ENCODE data around the gene ZNF530.

Gene ZNF530

GRCh38 chr19:57637379-57637778 lies 37.7 kb downstream of the ZNF530 start:
- H3K4me3 ChIP-seq (ENCODE audit: low read depth, low read length): no peak overlapping the region
- no peak for TF ChIP-seq CTCF (IDR thresholded peaks at IDR 0.05; ENCODE audit: borderline replicate concordance, insufficient read depth, low read depth, low read length)

DNA sequence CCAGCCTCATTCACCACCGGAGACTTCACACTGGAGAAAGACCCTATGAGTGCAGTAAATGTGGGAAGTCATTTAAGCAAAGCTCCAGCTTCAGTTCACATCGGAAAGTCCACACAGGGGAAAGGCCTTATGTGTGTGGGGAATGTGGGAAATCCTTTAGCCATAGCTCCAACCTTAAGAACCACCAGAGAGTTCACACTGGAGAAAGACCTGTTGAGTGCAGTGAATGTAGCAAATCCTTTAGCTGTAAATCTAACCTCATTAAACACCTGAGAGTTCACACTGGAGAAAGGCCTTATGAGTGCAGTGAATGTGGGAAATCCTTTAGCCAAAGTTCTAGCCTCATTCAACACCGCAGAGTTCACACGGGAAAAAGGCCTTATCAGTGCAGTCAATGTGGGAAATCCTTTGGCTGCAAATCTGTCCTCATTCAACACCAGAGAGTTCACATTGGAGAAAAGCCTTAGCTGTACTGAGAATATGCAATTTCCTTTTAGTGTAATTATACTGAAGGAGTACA lies 42.1 kb downstream of the ZNF530 start:
- no peak for TF ChIP-seq CTCF (IDR thresholded peaks at IDR 0.05; ENCODE audit: borderline replicate concordance, insufficient read depth, low read depth, low read length)
- no peak overlapping the region for H3K4me3 ChIP-seq (ENCODE audit: low read depth, low read length)

DNA sequence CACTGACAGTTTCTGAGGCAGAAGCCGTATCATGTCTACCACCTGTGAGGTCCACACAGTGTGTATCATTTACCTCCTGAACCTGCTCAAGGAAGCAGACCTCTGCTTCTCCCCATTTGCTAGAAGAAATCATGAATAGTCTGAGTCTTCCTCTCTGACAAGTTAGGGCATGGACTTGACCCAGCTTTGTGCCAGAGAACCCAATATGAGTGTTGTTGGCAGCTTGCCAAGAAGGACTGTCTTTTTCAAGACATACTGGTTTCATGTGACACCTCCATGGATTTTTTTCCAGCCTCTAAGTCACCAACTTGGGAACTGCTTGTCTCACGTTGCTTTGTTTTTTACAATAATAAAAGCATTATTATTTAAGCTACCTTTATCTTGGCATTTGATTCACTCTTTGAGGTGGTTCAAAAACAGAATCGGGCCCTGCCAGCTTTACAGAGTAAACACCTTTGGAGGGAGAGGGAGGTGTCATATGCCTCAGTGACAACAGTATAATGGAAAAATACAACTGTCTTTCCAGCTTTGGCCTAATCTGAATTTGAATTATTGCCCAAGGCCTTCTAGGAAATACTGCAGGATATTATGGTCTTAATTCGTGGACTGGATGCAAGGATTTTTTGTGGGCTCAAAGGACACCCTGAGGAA lies 42.8 kb downstream of the ZNF530 start:
- no peak overlapping the region for H3K4me3 ChIP-seq (ENCODE audit: low read depth, low read length)
- no peak for TF ChIP-seq CTCF (IDR thresholded peaks at IDR 0.05; ENCODE audit: borderline replicate concordance, insufficient read depth, low read depth, low read length)

- TF ChIP-seq CTCF (IDR thresholded peaks at IDR 0.05; ENCODE audit: borderline replicate concordance, insufficient read depth, low read depth, low read length): no peak
- H3K4me3 ChIP-seq (ENCODE audit: low read depth, low read length): no peak overlapping the region
These were observed 44.0 kb downstream of the ZNF530 start for GRCh38 chr19:57643734-57644133.

DNA sequence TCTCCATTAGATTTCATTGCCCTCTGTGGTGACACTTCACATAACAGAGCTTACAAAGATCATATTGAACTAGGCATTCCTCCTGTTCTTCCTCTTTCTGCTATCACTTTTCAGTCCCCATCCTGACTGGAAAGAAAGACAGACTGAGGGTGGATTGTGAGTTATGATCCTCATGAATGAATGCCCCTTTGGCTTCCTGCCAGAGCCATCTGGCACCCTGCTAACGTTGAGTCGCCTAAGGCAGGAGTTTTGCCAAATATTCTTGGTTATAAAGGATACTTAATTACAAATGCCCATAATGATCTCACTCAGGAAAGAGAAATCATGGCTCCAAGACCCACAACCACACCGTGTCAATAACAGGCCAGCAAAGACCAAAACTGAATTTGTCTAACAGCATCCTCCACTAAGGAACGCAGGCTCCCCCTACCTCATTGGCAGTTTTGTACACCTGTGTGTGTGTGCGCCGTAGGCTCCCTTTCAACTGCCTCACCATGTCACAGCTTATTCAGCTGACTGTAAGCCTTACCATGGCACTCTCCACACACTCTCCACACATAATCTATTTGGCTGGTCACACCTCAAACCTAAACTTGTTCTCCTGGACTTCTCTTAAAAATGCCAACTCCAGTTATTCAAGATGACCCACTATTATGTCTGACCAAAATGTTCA lies 48.8 kb downstream of the ZNF530 start:
- no peak overlapping the region for H3K4me3 ChIP-seq (ENCODE audit: low read depth, low read length)
- no peak for TF ChIP-seq CTCF (IDR thresholded peaks at IDR 0.05; ENCODE audit: borderline replicate concordance, insufficient read depth, low read depth, low read length)

GRCh38 chr19:57651654-57651996 lies 51.9 kb downstream of the ZNF530 start:
- no peak overlapping the region for H3K4me3 ChIP-seq (ENCODE audit: low read depth, low read length)
- TF ChIP-seq CTCF (IDR thresholded peaks at IDR 0.05; ENCODE audit: borderline replicate concordance, insufficient read depth, low read depth, low read length): no peak

DNA sequence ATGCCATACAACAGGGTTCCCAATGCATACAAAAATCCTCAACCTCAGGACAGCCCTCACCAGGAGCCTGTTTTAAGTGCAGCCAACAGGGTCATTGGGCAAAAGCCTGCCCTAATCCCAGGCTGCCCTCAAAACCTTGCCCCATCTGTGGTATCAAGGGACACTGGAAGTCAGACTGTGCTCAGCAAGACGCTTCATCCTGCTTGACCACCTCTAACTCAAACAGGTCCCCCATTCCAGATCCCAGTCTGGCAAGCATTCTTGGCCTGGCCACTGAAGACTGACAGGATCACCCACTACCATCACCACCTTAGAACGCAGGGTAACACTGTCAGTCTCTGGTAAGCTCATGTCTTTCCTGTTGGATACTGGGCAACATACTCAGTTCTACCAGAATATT lies 54.0 kb downstream of the ZNF530 start:
- H3K4me3 ChIP-seq (ENCODE audit: low read depth, low read length): no peak overlapping the region
- no peak for TF ChIP-seq CTCF (IDR thresholded peaks at IDR 0.05; ENCODE audit: borderline replicate concordance, insufficient read depth, low read depth, low read length)
